ENCODE data around the gene SH3BP5L.
A peak's percentile ranks its signal among the peaks of the same experiment; 100 is the strongest.

SH3BP5L gene

GRCh38 chr1:248862695-248862997 is 36.9 kb upstream of the SH3BP5L start:
- FAIRE-seq (no peak), DNase-seq (ENCODE audit: insufficient read length, low spot score) (no peak)
- TF ChIP-seq, protein P1, sequence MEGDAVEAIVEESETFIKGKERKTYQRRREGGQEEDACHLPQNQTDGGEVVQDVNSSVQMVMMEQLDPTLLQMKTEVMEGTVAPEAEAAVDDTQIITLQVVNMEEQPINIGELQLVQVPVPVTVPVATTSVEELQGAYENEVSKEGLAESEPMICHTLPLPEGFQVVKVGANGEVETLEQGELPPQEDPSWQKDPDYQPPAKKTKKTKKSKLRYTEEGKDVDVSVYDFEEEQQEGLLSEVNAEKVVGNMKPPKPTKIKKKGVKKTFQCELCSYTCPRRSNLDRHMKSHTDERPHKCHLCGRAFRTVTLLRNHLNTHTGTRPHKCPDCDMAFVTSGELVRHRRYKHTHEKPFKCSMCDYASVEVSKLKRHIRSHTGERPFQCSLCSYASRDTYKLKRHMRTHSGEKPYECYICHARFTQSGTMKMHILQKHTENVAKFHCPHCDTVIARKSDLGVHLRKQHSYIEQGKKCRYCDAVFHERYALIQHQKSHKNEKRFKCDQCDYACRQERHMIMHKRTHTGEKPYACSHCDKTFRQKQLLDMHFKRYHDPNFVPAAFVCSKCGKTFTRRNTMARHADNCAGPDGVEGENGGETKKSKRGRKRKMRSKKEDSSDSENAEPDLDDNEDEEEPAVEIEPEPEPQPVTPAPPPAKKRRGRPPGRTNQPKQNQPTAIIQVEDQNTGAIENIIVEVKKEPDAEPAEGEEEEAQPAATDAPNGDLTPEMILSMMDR (IDR thresholded peaks at IDR 0.05; ENCODE audit: insufficient read depth, missing control alignments), result no peak

- TF ChIP-seq, protein P1 (IDR thresholded peaks at IDR 0.05; ENCODE audit: insufficient read depth, missing control alignments), result no peak
- FAIRE-seq, result no peak
- DNase-seq (ENCODE audit: insufficient read length, low spot score), result no peak
These were observed 35.9 kb upstream of the SH3BP5L start for GRCh38 chr1:248861616-248862015.

- no peak for DNase-seq (ENCODE audit: insufficient read length, low spot score)
- FAIRE-seq, result no peak
- TF ChIP-seq, protein P1 (IDR thresholded peaks at IDR 0.05; ENCODE audit: insufficient read depth, missing control alignments), result no peak
These were observed 34.3 kb upstream of the SH3BP5L start for GRCh38 chr1:248860007-248860406.

DNA sequence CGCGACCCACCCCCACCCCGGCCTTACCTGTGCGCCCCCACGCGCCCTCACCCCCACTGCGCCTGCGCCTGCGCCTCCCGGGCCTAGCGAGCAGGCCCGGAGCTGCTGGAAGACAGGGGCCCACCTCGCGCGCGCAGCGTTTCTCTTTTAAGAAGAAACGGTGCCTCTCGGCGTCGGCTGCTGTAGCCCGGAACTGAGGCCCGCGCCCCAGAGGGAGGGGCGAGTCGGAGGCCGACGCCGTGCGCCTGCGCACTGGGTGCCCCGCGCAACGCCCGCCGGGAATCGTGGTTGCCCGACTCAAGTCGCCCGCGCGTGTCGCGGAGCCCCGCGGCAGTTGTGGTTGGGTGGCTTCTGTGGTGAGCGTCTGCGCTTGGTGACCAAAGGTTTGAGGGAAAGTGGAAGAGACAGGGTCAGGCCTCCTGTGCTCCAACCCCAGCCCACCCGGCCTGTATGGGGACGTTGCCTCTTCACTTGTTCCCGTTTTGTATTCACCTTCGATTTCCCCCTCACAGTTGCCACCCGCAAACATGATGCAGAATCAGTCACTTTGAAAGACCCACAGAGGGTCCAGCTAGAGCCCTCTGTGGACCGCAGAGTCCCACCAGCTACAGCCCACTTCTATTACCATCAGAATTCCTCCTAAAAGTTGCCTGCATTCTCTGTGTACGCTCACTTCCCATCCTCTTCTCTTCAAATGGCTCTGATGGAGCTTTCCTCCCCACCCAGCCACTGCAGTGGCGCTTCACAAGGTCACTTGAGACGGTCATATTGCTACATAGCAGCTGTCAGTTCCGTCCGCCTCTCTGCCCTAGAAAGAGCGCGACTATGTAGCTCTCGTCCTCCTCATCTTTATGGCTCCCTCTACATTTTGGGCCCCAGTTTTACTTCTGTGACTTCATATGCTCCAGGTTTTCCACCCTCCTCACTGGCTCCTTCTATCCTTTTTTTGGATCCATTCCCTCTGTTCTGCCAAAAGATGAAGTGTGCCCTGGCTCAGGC is 33.5 kb upstream of the SH3BP5L start, which contains the start of gene ZNF692:
TSS of gene ZNF692 (minus strand) at position 195 of the 999 bp plus-strand sequence. CDS start 776 bp downstream, outside the sequence.
- TF ChIP-seq, protein P1 (IDR thresholded peaks at IDR 0.05; ENCODE audit: insufficient read depth, missing control alignments), result no peak
- FAIRE-seq, result no peak
- peak; percentile 99 for DNase-seq (ENCODE audit: insufficient read length, low spot score)

GRCh38 chr1:248858096-248858890 is 32.6 kb upstream of the SH3BP5L start:
- no peak for FAIRE-seq
- TF ChIP-seq, protein P1 (IDR thresholded peaks at IDR 0.05; ENCODE audit: insufficient read depth, missing control alignments), result peak; percentile 58
- DNase-seq (ENCODE audit: insufficient read length, low spot score), result no peak

GRCh38 chr1:248857749-248858095 is 32.0 kb upstream of the SH3BP5L start:
- DNase-seq (ENCODE audit: insufficient read length, low spot score) (no peak), FAIRE-seq (no peak)
- TF ChIP-seq, protein P1 (IDR thresholded peaks at IDR 0.05; ENCODE audit: insufficient read depth, missing control alignments), result no peak
